ENCODE measurements around the gene WDR72.

The WDR72 gene

DNA sequence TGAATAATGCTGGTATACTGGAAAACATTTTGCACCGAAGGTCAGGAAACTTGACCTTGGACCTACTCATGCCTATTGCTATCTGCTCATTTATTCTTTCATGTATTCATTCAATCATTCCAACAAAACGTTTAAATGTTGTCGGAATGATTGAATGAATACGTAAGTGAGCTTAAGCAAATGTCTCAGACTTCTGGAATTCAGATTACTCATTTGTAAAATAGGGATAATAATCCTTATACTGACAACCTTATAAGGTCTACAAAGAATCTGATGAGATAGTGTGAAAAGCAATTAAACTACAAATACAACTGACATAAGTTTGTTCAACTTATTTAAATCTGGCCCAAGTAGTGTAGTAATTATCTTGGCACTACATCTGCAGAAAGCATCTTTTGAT is 288.7 kb downstream of the WDR72 start:
- H3K9me3 ChIP-seq (ENCODE audit: control insufficient read depth, insufficient read depth, low read length): no peaks in the 10 kb centered on the region
- H3K79me2 ChIP-seq (ENCODE audit: control insufficient read depth, low read length): no peaks in the 10 kb centered on the region
- TF ChIP-seq CTCF (IDR thresholded peaks at IDR 0.05; ENCODE audit: low read depth, low read length, poor library complexity, severe bottlenecking): no peak
- no peak for TF ChIP-seq EZH2phosphoT487 (IDR thresholded peaks at IDR 0.05; ENCODE audit: borderline replicate concordance, low read length)
- no peaks in the 10 kb centered on the region for H3K4me1 ChIP-seq (ENCODE audit: control insufficient read depth, low read length)
- no peaks in the 10 kb centered on the region for H3K27me3 ChIP-seq (ENCODE audit: control insufficient read depth, low read length)
- no peaks in the 10 kb centered on the region for H3K36me3 ChIP-seq (ENCODE audit: control insufficient read depth, low read length)
- H3K4me3 ChIP-seq (ENCODE audit: low read length): no peak overlapping the region
- no peaks in the 10 kb centered on the region for H4K20me1 ChIP-seq (ENCODE audit: control insufficient read depth, insufficient read depth, low read depth, low read length)
- H3K9me2 ChIP-seq (replicated peaks; ENCODE audit: control insufficient read depth, low read length): no peaks in the 10 kb centered on the region; the same call in 1 of the 2 replicates
- H3F3A ChIP-seq (ENCODE audit: control insufficient read depth, insufficient read depth): no peaks in the 10 kb centered on the region
- no peak overlapping the region for H3K4me2 ChIP-seq (ENCODE audit: low read length)
- H3K27ac ChIP-seq (ENCODE audit: low read depth, low read length): no peak overlapping the region

DNA sequence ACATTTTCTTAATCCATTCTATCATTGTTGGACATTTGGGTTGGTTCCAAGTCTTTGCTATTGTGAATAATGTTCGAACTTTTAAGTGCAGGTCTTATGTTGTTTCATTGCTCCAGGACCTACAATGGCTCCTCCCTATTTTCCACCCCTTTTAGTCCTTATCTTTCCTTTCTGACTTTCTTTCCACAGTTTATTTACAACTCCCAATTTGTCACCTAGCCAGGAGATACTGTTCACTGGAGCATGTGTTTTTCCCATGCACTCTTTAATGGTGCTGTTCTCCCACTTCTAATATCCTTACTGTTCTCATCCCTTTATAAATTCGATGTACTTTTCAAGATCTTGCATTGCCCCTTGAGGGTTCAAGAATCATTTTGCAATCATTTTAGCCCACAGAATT is 290.0 kb downstream of the WDR72 start:
- H3K9me3 ChIP-seq (ENCODE audit: control insufficient read depth, insufficient read depth, low read length): no peaks in the 10 kb centered on the region
- no peak overlapping the region for H3K27ac ChIP-seq (ENCODE audit: low read depth, low read length)
- no peak overlapping the region for H3K4me2 ChIP-seq (ENCODE audit: low read length)
- TF ChIP-seq EZH2phosphoT487 (IDR thresholded peaks at IDR 0.05; ENCODE audit: borderline replicate concordance, low read length) (no peak), CTCF (IDR thresholded peaks at IDR 0.05; ENCODE audit: low read depth, low read length, poor library complexity, severe bottlenecking) (no peak)
- no peaks in the 10 kb centered on the region; the same call in 1 of the 2 replicates for H3K9me2 ChIP-seq (replicated peaks; ENCODE audit: control insufficient read depth, low read length)
- H4K20me1 ChIP-seq (ENCODE audit: control insufficient read depth, insufficient read depth, low read depth, low read length): no peaks in the 10 kb centered on the region
- H3K79me2 ChIP-seq (ENCODE audit: control insufficient read depth, low read length): no peaks in the 10 kb centered on the region
- no peaks in the 10 kb centered on the region for H3K4me1 ChIP-seq (ENCODE audit: control insufficient read depth, low read length)
- H3F3A ChIP-seq (ENCODE audit: control insufficient read depth, insufficient read depth): no peaks in the 10 kb centered on the region
- no peaks in the 10 kb centered on the region for H3K36me3 ChIP-seq (ENCODE audit: control insufficient read depth, low read length)
- no peak overlapping the region for H3K4me3 ChIP-seq (ENCODE audit: low read length)
- H3K27me3 ChIP-seq (ENCODE audit: control insufficient read depth, low read length): no peaks in the 10 kb centered on the region
